Measurements from ENCODE around the gene GSPT1.
"Not testable (repeated sequence)": the region's sequence is repeated elsewhere in the genome, so short reads cannot be mapped to it uniquely, and the experiment has no call there.

GSPT1 gene

DNA sequence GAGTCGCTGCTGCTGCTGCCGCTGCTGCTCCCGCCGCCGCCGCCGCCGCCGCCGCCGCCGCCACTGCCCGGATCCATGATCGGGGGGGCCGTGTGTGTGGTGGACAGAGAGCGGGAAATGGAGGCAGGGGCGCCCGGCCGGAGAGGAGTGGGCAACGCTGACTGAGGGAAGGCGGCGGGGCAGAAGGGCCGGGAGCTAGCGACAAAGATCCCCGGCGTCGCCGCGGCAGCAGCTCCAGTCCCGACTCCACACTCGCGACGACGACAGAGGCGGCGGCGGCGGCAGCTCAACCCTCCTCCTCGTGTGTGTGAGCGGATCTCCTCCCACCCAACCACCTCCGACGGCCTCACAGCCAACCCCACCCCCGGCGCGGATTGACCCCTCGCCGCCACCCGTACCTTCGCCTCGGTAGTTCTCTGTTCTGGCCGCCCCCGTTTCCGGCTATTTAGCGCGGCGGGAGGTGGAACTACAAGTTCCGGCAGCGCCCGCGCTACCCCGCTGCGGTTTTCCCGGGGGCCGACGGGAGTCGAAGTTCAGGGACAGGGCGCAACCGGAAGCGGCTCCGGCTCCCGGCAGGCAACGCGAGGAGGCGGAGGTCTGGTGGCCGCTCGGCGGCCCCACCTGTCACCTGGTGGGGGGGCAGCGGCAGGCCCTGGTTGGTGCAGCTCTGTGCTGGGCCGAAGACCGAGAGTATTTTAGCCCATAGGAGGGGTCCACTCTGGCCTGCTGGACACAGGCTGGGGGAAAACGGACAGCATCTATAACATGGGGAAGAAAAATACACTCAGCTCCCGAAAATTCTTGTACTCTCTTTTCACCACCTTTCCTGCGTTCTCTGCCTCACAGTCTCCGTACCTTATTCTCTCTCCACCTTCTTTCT, at the start of gene GSPT1:
TSS of gene GSPT1 (minus strand) at position 313 of the 880 bp plus-strand sequence. CDS start at position 77, 236 bp downstream.
- DNase-seq (ENCODE audit: low spot score), result peak; percentile 98

- no peak for DNase-seq (ENCODE audit: low spot score)
Measured at GRCh38 chr16:11964761-11965551, 49.2 kb upstream of the GSPT1 start, which contains the start of gene TNFRSF17. TNFRSF17 (plus strand) TSS chr16:11965210; CDS start chr16:11965325, 115 bp downstream.

DNA sequence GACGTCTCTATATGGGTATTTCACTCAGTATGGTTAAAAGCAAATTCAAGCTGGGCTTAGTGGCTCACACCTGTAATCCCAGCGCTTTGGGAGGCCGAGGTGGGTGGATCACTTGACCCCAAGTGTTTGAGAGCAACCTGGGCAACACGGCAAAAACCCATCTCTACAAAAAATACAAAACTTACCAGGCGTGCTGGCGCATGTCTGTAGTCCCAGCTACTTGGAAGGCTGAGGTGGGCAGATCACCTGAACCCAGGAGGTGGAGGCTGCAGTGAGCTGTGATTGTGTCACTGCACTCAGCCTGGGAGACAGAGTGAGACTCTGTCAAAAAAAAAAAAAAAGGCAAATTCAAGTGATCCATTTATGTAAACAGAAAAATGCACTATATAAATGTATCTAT, 48.0 kb upstream of the GSPT1 start:
- DNase-seq (ENCODE audit: low spot score), result no peak

DNA sequence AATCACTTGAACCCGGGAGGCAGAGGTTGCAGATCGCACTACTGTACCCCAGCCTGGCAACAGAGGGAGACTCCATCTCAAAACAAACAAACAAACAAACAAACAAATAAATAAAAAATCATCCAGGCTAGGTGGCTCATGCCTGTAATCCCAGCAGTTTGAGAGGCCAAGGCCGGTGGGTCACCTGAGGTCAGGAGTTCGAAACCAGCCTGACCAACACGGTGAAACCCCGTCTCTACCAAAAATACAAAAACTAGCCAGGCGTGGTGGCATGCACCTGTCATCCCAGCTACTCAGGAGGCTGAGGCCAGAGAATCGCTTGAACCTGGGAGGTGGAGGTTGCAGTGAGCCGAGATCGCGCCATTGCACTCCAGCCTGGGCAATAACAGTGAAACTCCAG, 47.2 kb upstream of the GSPT1 start:
- not testable (repeated sequence) for DNase-seq (ENCODE audit: low spot score)

GRCh38 chr16:11962457-11962856, 46.7 kb upstream of the GSPT1 start:
- not testable (repeated sequence) for DNase-seq (ENCODE audit: low spot score)

DNA sequence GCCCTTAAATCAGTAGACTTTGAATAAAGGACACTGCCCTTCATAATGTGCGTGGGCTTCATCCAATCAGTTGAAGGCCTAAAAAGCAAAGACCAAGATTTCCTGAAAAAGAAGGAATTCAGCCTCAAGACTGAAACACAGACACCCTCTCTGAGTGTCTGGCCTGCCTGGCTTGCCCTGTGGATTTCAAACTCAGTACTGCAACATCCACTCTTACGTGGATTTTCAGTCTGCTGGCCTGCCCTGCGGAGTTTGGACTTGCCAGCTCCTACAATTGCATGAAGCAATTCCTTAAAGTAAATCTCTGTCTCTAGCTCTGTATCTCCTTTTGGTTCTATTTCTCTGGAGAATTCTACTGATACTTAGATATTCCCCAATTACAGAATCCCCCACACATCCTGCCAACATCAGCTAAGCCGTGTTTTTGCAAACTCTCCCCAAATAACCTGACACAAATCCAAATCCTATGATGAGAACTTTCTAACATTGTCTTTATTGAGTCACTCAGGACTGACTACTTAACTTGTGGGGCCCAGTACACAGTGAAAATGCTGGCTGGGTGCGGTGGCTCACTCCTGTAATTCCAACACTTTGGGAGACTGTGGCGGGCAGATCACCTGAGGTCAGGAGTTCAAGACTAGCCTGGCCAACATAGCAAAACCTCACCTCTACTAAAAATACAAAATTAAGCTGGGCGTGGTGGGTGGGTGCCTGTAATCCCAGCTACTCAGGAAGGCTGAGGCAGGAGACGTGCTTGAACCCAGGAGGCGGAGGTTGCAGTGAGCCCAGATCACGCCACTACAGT, 42.0 kb upstream of the GSPT1 start:
- DNase-seq (ENCODE audit: low spot score), result no peak

- DNase-seq (ENCODE audit: low spot score), result no peak
Measured at GRCh38 chr16:11956558-11956957, 40.8 kb upstream of the GSPT1 start.

DNA sequence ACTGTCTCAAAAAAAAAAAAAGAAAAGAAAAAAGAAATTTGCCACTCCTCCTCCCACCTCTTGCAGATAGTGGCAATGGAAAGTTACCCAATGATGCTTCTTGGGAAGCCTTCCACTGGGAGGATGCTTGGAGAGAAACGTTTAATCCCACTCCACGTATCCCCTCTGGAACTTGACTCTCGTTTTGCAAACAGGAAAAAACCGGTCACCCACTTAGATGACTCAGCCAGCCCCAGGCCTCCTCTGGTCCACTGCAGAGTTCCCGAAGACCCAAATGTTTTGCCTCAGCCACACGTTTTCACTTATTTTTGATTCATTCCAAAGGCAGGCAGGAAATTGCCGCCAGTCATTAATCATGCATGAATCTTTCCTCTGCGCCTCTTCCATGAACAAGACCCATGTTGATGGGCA, 40.0 kb upstream of the GSPT1 start:
- DNase-seq (ENCODE audit: low spot score), result no peak

- DNase-seq (ENCODE audit: low spot score), result not testable (repeated sequence)
Measured at GRCh38 chr16:11953576-11953975, 37.8 kb upstream of the GSPT1 start.

DNA sequence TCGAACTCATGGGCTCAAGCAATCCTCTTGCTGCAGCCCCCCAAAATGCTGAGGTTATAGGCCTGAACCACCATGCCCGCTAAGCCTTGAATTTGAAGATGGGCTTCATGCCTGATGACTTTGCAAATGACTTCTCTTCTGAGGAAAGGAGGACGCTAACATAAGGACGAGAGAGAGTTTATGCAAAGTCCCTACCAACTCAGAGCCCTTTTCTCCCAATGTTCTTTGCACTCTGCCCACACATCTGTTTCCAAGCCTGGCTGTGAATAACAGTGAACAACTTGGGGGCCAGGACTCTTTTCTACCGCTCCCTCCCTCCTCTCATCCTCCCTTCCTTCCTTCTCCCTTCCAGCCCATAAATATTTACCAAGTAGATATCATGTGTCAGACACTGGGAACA, 34.6 kb upstream of the GSPT1 start:
- no peak for DNase-seq (ENCODE audit: low spot score)

GRCh38 chr16:11949527-11949926, 33.8 kb upstream of the GSPT1 start:
- DNase-seq (ENCODE audit: low spot score), result peak; percentile 71

DNA sequence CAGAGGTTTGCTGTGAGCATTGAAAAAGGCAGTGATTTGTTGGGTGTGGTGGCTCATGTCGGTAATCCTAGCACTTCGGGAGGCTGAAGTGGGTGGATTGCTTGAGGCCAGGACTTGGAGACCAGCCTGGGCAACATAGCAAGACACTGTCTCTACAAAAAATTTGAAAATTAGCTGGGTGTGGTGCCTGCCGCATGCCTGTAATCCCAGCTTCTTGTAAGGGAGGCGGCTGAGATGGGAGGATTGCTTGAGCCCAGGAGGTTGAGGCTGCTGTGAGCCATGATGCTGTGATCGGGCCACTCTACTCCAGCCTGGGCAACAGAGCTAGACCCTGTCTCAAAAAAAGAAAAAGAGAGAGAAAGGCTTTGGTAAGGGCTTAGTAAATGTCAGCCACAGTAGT, 33.1 kb upstream of the GSPT1 start:
- DNase-seq (ENCODE audit: low spot score), result no peak

GRCh38 chr16:11946433-11946832, 30.7 kb upstream of the GSPT1 start:
- no peak for DNase-seq (ENCODE audit: low spot score)

GRCh38 chr16:11941945-11942344, 26.2 kb upstream of the GSPT1 start, which contains the start of gene NPIPB2:
NPIPB2 (minus strand) TSS chr16:11942045; CDS start chr16:11942045, 0 bp downstream.
- DNase-seq (ENCODE audit: low spot score), result not testable (repeated sequence)

- DNase-seq (ENCODE audit: low spot score), result peak; percentile 69
Measured at GRCh38 chr16:11927350-11927749, 11.6 kb upstream of the GSPT1 start.

- not testable (repeated sequence) for DNase-seq (ENCODE audit: low spot score)
Measured at GRCh38 chr16:11924046-11924445, 8.3 kb upstream of the GSPT1 start.

DNA sequence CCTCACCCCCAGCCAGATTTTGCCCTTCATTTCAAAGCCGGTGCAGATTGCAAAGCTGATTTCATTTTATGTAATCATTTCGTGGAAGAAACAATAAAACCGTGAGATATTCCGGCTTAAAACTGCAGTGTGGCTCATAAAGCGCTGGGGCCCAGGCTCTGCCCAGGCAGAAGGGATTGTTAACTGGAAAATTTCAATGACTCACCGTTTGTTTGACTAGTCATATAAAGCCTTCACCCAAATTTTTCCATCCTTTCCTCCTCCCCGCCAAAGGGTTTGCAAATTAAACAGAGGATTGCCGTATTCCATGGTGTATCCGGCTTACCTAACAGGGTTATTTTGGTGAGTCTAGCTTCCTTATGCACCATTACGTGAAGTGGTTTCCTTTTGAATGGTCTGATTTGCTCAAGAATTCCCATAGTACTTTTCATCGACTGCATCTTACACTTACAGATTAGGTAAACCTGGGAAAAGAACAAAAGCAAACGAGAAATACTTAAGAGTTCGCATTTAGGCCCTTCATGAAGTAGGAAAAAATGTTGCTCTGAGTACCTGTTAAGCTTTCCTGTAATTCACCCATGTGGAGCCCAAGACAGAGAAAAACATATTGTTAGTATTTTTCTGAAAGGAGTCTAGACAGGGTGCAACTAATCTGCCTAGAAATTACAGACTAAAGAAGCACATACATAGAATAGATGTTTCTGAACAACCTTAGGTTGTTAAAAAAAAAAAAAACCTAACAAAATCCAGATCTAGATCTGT, 949 bp upstream of the GSPT1 start:
- DNase-seq (ENCODE audit: low spot score), result no peak

DNA sequence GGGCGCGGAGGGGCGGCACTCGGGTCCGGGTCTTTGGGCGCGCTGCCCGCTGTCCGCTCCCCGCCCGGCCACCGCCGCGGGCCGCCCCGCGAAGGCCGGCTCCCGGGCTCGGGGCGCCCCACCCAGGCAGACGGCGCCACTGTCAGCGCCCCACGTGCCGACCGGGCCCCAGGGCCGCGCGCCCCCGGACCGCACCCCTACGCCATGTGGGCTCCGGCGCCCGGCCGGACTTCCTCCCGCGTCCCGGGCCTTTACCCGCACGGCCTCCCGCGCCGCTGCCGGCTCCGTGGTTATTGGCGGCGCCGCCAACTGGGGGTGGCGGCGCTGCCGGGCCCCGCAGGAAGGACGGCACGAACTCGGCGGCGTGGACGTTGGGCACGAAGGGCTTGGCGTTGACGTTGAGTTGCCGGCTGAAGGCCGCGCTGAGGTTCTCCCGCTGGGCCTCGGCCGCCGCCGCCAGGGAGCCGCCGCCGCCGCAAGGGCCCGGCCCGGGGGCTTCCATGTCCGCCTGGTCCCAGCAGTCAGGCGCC, 577 bp downstream of the GSPT1 start:
- DNase-seq (ENCODE audit: low spot score), result peak; percentile 71

- peak; percentile 71 for DNase-seq (ENCODE audit: low spot score)
Measured at GRCh38 chr16:11914210-11915113, 1.3 kb downstream of the GSPT1 start.

All from hematopoietic multipotent progenitor cell treated with erythropoietin and hydrocortisone succinate and interleukin-3 and kit ligand, for 17 days (in vitro differentiated cells).